Right atrium auricular region (tissue), 2 donors: ENCODE data around the gene DCAF7. TPM values are rescaled to one million over a fixed set of nuclear protein-coding genes. Genes with fewer than 3 reads are reported as not detected.

Experiments used
- DNase-seq: peaks from one replicate; pipeline ENCODE4 v3.0.0-alpha.2; 2019; ENCODE audit warnings: low spot score
- H3K27ac ChIP-seq, 2 donors: fragments of 200-600 bp; sonication (generic); 1 replicate in 1 of 2; 2 replicates in 1 of 2; pipeline ENCODE4 v1.5.1; 2016 to 2019
- H3K27me3 ChIP-seq, 2 donors: fragments of 200-600 bp; sonication (generic); one replicate each; pipeline versions ENCODE4 v1.5.1 to v1.6.0; 2017 to 2019
- H3K36me3 ChIP-seq: fragments of 200-600 bp; sonication (generic); one replicate; pipeline ENCODE4 v1.5.1; 2016
- H3K4me1 ChIP-seq, 2 donors: fragments of 200-600 bp; sonication (generic); one replicate each; pipeline versions ENCODE4 v1.5.1 to v1.6.0; 2017 to 2019
- H3K4me3 ChIP-seq, 2 donors: fragments of 200-600 bp; sonication (generic); 1 replicate in 1 of 2; 2 replicates in 1 of 2; pipeline ENCODE4 v1.5.1; 2017 to 2019; ENCODE audit warnings: mild to moderate bottlenecking in 1 of 2, moderate library complexity in 1 of 2
- H3K9me3 ChIP-seq, 2 donors: fragments of 200-600 bp; sonication (generic); one replicate each; pipeline ENCODE4 v1.5.1; 2019
- total RNA-seq, 2 donors: library from RNA; depleted of rRNA; stranded (reverse); fragments of >200 nt; gene quantifications; one replicate each; pipeline ENCODE4 v1.1.0, GENCODE V29; 2016
- TF ChIP-seq, protein P1 (sequence below), 2 donors: fragments of 200-600 bp; sonication (generic); IDR thresholded peaks; one replicate each; pipeline ENCODE4 v1.5.1; 2019; ENCODE audit warnings: antibody characterized with exemption in 2 of 2

The DCAF7 gene
- total RNA-seq, 2 donors from 2014 or later: 26.9 to 31.8 TPM

DNA sequence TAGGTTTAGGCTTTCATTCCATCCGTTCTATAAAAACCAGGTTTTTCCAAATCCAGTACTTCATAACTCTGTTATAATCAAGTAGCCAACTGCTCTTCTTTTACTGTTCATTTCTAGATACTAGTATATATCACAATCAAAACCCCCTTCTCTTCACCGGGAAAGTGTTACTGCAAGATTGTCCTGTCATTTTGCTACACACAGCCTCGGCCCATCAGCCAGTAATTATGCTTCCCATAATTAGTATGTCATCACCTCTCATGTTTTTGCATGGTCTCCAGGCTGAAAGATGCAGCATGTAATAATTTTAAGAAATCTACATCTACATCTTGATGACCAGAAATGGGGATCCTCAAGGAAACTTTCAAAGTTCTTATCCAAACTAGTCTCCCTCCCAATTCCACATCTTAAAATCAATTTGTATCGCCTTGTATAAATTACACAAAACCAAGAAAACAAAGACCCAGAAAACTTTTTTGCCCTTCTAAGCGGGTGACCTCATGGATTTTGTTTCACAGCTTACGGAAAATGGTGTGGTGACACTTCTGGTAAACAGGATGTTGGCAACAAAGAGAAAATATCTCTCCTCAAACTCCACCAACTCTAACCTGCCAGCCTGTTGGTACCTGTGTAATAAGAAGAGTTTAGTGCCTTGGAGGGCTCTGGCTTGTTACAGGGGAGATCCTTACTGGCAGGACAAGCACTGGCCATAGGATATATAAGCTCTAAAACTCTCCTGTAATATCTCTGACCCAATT, 59.7 kb downstream of the DCAF7 start:
- Histone ChIP-seq H3K4me1 (no peaks in the 10 kb centered on the region), H3K4me3 (no peak overlapping the region), H3K27me3 (no peaks in the 10 kb centered on the region), H3K36me3 (peaks cover 47% of the 10 kb centered on the region), H3K27ac (no peak overlapping the region), H3K9me3 (no peaks in the 10 kb centered on the region)
- DNase-seq: no peak
- TF ChIP-seq, protein P1, sequence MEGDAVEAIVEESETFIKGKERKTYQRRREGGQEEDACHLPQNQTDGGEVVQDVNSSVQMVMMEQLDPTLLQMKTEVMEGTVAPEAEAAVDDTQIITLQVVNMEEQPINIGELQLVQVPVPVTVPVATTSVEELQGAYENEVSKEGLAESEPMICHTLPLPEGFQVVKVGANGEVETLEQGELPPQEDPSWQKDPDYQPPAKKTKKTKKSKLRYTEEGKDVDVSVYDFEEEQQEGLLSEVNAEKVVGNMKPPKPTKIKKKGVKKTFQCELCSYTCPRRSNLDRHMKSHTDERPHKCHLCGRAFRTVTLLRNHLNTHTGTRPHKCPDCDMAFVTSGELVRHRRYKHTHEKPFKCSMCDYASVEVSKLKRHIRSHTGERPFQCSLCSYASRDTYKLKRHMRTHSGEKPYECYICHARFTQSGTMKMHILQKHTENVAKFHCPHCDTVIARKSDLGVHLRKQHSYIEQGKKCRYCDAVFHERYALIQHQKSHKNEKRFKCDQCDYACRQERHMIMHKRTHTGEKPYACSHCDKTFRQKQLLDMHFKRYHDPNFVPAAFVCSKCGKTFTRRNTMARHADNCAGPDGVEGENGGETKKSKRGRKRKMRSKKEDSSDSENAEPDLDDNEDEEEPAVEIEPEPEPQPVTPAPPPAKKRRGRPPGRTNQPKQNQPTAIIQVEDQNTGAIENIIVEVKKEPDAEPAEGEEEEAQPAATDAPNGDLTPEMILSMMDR (IDR thresholded peaks at IDR 0.05): no peak

DNA sequence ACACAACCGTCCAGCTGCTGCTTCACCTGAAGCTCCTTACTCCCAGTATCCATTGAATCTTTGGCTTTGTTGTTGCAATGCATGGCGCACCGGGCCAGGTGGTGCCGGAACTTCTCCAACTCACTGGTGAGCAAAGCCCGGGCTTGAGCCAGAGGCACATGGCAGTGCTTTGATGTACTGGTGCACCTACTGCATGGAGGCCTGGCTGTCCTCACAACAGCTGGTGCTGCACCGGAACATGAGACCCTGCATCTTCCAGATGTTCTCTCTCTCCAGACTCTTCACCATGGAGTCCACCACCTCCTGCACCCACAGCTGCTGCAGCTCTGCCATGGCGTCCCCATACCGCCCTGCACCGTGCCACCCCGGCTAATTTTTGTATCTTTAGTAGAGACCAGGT, 60.6 kb downstream of the DCAF7 start:
- Histone ChIP-seq H3K4me3 (no peak overlapping the region), H3K36me3 (peaks cover 39% of the 10 kb centered on the region), H3K27ac (no peak overlapping the region)

DNA sequence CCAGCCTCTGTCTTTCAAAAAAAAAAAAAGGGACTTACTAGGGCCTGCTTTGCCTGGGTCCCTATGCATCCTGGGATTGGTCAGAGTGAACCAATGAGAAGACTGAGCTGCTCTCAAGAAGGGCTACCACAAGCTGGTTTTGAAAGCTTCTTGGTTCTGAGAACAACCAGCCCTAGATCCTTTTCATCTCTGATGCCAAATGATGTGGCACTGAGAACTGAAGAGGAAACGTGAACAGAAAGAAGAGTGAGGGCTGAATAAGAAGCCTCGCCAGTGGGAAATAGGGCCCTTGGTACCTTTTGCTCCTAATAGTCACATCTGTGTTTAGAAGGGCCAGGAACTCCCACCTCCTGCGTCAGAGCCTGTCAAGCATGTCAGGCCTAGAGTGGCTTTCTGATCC, 61.1 kb downstream of the DCAF7 start:
- TF ChIP-seq, protein P1 (IDR thresholded peaks at IDR 0.05): no peak
- Histone ChIP-seq H3K4me3 (no peak overlapping the region), H3K27ac (no peak overlapping the region), H3K36me3 (peaks cover 34% of the 10 kb centered on the region), H3K9me3 (no peaks in the 10 kb centered on the region), H3K27me3 (no peaks in the 10 kb centered on the region), H3K4me1 (no peaks in the 10 kb centered on the region)
- no peak for DNase-seq

More for the DNA sequence above, 60.6 kb downstream of the DCAF7 start:
- TF ChIP-seq, protein P1 (IDR thresholded peaks at IDR 0.05): no peak
- no peaks in the 10 kb centered on the region for H3K27me3 ChIP-seq
- H3K9me3 ChIP-seq: no peaks in the 10 kb centered on the region
- H3K4me1 ChIP-seq: no peaks in the 10 kb centered on the region
- DNase-seq: no peak

DNA sequence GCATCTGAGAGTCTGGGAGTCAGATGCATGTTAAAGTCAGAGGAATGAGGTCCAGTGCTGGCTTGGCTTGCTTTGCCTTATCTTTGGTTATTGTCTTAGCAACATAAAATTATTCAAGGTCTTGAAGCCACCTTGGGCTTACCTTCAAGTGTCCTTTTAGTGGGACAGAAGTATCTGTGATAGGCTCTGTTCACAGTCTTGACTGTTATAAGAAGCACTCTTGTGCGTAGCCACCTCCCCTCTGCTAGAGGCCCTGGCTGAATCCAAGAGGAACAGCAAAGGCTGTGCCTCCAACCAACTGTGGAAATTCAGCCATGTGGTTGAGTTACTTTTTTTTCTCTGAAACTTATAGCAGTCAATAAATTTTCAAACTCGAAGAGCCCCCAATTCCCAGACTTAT, 63.4 kb downstream of the DCAF7 start:
- Histone ChIP-seq H3K36me3 (peaks cover 11% of the 10 kb centered on the region), H3K4me3 (no peak overlapping the region), H3K9me3 (no peaks in the 10 kb centered on the region), H3K27ac (no peak overlapping the region), H3K27me3 (no peaks in the 10 kb centered on the region), H3K4me1 (no peaks in the 10 kb centered on the region)
- peak; percentile 32 for DNase-seq
- TF ChIP-seq, protein P1 (IDR thresholded peaks at IDR 0.05): no peak

DNA sequence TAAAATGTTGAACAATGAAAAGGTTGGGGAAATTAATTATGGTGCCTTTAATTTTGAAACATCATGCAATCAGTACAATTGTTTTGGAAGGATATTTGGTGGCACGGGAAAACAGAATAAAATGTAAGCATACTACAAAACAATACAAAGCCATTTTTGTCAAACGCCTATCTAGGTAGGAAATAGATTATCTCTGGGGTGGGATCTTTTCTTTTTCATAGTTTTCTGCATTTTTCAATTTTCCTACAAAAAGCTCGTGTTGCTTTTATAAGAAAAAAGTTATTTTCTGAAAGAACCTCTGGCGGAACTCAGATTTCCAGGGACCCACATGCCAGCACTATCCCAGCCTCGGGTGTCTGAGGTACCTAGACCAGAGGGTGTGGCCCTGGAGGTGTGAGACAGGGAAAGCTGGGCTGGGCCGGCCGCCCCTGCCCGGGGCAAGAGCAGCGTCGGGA, 71.0 kb downstream of the DCAF7 start:
- peak overlapping the region; percentile 82 to 86 for H3K27ac ChIP-seq
- DNase-seq: no peak
- H3K36me3 ChIP-seq: no peaks in the 10 kb centered on the region
- H3K4me3 ChIP-seq: peak overlapping the region; percentile 71 to 82
- peaks cover 0 to 33% of the 10 kb centered on the region in 2 donors for H3K4me1 ChIP-seq
- no peaks in the 10 kb centered on the region for H3K9me3 ChIP-seq
- H3K27me3 ChIP-seq: no peaks in the 10 kb centered on the region
- TF ChIP-seq, protein P1 (IDR thresholded peaks at IDR 0.05): no peak
